T-helper 2 cell treated with Interferon-gamma antibody and Interleukin-4, amounts not matched to agents 100 ng/mL and 5 ng/mL, for 36 hours (primary cell): ENCODE measurements around the gene PPP5C. TPM values are rescaled to one million over a fixed set of nuclear protein-coding genes. Genes with fewer than 3 reads are reported as not detected.
"Not testable (repeated sequence)": the region's sequence is repeated elsewhere in the genome, so short reads cannot be mapped to it uniquely, and the experiment has no call there.

ENCODE experiments used
- intact Hi-C: fragments of 100-400 bp; cut with micrococcal nuclease; formaldehyde crosslinking; loops from one replicate; pipeline ENCODE4 v1.15.1; 2023
- total RNA-seq: library from RNA; stranded (reverse); gene quantifications from 2 replicates; pipeline ENCODE4 v1.2.3, GENCODE V29; 2022

The PPP5C gene
- total RNA-seq, 1 donor from 2014 or later, result 109 TPM

- intact Hi-C loops, result no loop called here
Observed at GRCh38 chr19:46385636-46386035, 38.7 kb downstream of the PPP5C start.

DNA sequence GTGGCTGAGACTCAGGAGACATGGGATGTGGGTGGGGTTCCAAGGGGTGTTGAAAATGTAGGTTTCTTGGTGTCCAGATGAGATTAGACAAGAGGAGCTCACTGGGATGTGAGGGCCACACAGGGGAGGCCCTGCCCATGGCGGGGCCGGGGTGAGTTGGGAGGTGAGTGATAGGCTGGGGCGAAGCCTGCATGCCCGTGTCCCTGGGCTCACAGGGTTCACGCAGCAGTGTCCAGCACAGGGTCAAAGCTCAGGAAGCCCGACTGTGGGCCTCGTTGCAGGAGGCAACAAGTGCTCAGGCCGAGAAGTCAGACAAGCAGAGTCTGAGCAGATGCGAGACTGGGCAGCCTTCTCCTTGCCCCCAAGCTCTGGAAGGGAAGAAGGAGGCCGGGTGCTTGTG lies 39.3 kb downstream of the PPP5C start:
- intact Hi-C loops, result no loop called here

DNA sequence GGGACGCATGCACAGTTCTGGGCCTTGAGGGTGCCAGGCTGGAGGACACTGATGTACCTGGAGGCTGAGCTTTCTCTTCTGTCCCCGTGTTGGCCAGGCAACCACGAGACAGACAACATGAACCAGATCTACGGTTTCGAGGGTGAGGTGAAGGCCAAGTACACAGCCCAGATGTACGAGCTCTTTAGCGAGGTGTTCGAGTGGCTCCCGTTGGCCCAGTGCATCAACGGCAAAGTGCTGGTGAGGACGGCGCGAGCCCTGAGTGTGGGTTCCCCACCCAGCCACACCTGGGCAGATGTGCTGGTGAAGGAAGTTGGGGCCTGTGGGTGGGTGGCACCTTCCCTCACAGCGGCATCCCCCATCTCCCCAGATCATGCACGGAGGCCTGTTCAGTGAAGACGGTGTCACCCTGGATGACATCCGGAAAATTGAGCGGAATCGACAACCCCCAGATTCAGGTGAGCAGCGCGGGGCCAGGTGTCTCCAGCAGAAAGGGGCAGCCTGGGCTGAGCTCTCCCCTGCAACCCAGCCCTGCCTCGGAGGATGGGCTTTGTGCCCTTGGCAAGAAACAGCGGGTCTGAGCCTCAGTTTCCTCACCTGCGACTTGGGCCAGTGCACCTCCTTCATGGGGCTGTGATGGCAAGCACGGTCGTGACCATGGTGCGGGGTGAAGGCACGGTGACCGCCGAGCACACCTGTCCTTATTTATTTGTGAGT lies 40.3 kb downstream of the PPP5C start:
- intact Hi-C loops, result no loop called here

GRCh38 chr19:46387713-46388130 lies 40.8 kb downstream of the PPP5C start:
- intact Hi-C loops, result no loop called here

DNA sequence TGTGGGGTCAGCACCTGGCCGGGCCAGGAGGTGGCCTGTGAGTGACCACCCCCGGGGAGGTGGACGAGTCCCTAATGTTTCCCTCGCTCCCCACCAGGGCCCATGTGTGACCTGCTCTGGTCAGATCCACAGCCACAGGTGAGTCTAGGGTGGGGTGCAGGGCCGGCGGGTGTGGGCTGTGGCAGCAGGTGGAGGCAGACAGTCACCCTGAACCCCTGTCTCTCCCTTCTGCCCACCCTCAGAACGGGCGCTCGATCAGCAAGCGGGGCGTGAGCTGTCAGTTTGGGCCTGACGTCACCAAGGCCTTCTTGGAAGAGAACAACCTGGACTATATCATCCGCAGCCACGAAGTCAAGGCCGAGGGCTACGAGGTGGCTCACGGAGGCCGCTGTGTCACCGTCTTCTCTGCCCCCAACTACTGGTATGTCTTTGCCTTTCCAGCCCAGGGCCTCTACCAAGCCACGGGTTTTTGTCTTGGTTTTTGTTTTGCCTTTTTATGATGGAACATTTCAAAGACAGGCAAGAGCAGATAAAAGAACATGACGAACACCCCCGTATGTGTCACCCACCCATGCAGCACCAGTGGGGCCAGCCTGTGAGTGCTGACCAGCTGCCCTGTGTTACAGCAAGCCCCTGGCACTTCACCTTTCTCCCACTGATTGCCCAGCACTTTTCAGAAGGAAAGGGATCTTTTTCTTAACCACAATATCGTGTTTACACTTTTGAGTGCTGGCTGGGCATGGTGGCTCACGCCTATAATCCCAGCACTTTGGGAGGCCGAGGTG lies 41.6 kb downstream of the PPP5C start:
- intact Hi-C loops, result no loop called here

- intact Hi-C loops, result no loop called here
Observed at GRCh38 chr19:46390121-46390858, 43.4 kb downstream of the PPP5C start.

DNA sequence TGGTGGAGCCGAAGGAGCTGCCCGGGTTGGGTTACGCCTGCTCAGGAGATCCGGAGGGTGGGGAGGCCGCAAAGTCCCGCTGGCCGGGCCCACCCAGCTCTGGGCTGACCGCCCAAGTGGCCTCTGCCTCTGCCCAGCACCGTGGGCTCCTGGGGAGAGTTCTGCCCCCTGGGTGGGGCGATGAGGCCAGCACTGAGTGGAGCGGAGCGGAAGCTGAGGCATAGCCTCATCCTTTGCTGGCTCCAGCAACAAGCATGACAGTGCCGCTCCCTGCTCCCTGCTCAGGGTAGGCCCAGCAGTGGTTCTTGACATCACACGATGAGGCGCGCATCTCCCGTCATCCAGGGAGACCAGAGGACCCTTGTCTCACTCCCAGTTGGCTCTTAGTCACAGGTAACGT lies 44.0 kb downstream of the PPP5C start:
- intact Hi-C loops, result no loop called here

DNA sequence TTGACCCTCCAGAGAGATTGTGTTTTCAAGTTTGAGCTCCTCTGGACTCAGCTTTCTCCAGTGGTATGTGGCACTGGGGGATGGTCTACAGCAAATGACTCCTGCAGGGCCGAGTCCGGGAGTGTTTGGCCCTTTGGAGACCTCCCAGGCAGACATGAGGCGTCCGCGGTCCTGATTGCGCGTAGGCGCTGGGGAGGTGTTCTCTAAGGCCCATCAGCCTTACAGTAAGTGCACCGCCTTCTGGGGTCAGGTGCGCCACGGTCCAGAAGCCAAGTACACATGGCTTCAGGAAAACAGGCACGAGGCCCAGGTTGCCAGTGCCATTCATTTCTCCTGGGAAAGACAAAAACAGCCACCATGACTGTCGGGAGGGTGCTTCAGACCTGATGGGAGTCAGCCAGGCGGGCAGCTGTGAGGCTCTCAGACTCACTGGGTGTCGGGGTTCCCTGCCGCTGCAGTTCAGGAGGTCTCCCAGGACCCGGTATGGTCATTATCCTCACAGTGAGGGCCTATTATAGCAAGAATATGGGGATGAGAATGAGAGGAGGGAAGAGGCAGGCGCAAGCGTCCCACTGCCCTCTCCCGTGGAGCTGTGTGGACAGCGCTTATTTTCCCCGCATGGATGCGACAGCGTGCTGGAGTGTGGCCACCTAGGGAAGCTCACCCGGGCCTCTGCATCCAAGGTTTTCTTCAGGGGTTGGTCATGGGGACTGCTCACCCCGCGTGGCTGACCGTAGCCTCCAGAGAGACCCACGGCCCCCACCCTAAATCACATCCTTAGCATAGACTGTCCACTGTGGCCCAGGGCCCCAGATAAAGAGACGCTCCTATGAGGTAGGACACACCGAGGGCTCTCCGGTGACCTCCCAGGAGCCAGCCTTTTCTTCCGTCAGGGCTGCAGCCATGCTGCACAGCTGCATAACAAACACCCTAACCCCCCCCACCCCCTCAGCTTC lies 44.7 kb downstream of the PPP5C start:
- intact Hi-C loops, result no loop called here

DNA sequence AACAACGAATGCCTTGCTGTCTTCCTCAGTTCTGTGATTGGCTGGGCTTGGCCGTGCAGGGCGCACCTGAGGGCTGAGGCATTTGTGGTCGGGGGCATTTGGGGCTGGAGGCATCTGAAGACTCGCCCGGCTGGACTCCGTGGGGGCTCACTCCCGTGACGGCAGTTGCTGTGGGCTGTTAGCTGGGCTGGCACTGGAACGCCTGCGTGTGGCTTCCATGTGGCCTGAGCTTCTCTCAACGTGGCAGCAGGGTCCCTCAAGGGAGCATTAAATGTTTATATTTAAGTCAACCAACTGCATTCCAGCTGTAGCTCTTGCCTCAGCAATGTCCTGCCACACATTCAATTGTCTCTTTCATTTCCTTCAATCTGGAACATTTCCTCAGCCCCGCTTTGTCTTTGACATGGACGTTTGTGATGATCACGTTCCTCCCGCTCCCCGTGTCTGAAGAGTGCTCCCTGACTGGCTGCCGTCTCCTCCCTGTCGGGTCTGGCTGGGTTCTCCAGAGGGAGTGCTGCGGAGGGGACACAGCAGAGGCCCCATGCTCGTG lies 45.4 kb downstream of the PPP5C start:
- intact Hi-C loops, result no loop called here

DNA sequence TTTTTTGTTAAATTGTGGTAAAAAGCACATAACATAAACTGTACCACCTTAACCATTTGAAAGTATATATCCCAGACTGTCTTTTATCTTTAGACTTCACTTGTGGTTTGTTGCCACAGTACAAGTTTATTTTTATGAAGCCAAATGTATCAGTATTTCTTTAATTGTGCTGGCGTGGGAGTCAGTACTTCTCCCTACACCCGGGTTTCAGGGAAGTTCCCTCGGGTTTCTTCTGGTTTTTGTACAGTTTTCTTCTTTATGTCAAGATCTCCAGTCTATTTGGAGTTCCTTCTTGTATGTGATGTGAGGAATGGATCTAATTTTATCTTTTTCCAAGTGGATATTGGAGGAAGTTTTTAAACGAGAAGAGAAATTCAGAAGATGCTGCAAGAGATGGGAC lies 46.0 kb downstream of the PPP5C start:
- intact Hi-C loops, result no loop called here

GRCh38 chr19:46393456-46394401 lies 46.8 kb downstream of the PPP5C start:
- intact Hi-C loops, result loop anchor here (2.0 kb wide), 1 partner anchor 47 kb away; the partner anchor contains the start of gene PPP5C

- intact Hi-C loops, result loop anchor here (2.0 kb wide), 1 partner anchor 48 kb away; the partner anchor contains the start of gene PPP5C
Observed at GRCh38 chr19:46394402-46394797, 47.5 kb downstream of the PPP5C start.

GRCh38 chr19:46397801-46398479 lies 51.1 kb downstream of the PPP5C start:
- intact Hi-C loops, result not testable (repeated sequence)

DNA sequence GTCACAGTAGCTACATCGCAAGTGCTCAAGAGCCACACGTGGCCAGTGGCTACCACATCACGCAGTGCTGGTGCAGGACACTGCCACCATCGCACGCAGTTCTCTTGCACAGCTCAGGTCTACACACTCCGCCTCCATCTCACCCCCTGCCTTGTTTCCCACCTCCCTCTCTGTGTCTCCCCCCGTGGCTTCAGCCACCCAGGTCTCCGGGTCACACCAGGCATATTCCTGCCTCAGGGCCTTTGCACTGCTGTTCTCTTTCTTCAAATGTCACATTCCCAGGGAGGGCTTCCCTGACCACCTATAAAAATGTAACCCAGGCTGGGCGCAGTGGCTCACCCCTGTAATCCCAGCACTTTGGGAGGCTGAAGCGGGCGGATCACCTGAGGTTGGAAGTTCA lies 55.8 kb downstream of the PPP5C start:
- intact Hi-C loops, result loop anchor here (1.0 kb wide), 2 partner anchors 86 to 111 kb away; no protein-coding TSS in a partner anchor

DNA sequence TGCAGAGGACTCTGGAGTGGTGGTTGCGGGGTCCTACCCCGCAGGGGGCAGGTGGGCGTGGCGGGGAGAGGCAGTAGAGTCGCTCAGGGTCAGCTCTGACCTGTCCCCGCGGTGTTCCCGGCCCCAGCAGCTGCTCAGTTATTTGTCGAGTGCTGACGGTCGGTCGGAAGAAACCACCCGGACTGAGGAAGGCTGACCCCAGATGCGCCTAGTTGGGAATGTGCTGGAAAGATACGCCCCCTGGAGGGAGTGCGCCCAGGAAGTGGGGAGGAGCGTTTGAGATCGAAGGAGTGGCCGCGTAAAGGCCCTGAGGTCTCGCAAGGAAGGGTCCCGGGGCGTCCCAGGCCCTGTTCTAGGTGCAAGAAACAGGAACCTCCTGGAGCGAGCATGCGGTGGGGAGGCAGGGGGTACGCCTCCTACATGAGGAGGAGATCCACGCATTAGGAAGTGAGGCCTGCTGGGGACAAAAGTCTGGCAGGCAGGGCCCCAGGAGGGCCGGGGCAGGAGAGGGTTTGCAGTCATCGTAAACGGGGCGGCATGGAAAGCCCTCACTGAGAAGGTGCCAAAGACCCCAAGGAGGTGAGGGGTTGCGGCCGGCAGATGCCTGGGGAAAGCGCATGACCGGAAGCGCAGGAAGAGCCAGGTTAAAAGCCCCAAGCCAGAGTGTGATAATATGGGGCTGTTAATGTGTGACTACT lies 57.3 kb downstream of the PPP5C start:
- intact Hi-C loops, result no loop called here

- intact Hi-C loops, result no loop called here
Observed at GRCh38 chr19:46404753-46405468, 58.0 kb downstream of the PPP5C start.

DNA sequence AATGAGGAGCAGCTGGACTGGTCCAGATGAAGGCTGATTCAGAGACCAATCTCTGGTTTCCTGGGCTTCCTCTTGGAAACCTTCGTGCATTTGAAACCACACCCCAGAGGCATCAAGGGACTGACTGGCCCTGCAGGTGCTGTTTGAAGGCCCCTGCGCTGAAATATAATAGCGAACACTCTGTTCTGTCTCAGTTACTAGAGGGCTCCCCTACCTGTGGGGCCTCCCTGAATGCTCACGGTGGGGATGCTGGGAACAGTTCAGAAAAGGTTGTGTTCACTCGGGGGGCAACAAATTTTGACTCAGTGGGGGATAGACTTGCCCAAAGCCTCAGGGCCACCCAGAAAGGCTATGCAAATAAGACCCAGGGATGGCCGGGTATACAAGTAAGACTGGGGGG lies 60.1 kb downstream of the PPP5C start:
- intact Hi-C loops, result no loop called here
